HG03442 (cell line): ENCODE measurements around the gene PHKA1.
"Not testable (repeated sequence)": the region's sequence is repeated elsewhere in the genome, so short reads cannot be mapped to it uniquely, and the experiment has no call there.

Experiments used
- ATAC-seq: cut with Tn5 transposase; IDR thresholded peaks from one replicate; pipeline ENCODE4 v1.9.1; 2021; ENCODE audit warnings: mild to moderate bottlenecking, moderate library complexity; ENCODE audit not compliant: unreplicated experiment

Gene PHKA1

GRCh38 chrX:72573158-72573511 is 141.0 kb downstream of the PHKA1 start:
- peak; percentile 21 for ATAC-seq

GRCh38 chrX:72572248-72573157 is 141.6 kb downstream of the PHKA1 start, which contains the start of gene HDAC8:
Gene HDAC8, minus strand, starts transcription at chrX:72572843. Its CDS starts 82 bp downstream, at chrX:72572761.
- ATAC-seq: peak; percentile 97

GRCh38 chrX:72569786-72570185 is 144.3 kb downstream of the PHKA1 start:
- ATAC-seq: no peak

- ATAC-seq: no peak
These were observed 145.6 kb downstream of the PHKA1 start for GRCh38 chrX:72568406-72569092.

GRCh38 chrX:72566448-72566847 is 147.7 kb downstream of the PHKA1 start:
- ATAC-seq: no peak

- ATAC-seq: not testable (repeated sequence)
These were observed 154.5 kb downstream of the PHKA1 start for GRCh38 chrX:72559655-72560054.

GRCh38 chrX:72554448-72555140 is 159.5 kb downstream of the PHKA1 start:
- ATAC-seq: no peak

- ATAC-seq: not testable (repeated sequence)
These were observed 161.7 kb downstream of the PHKA1 start for GRCh38 chrX:72552443-72552842.

GRCh38 chrX:72545990-72546389 is 168.1 kb downstream of the PHKA1 start:
- no peak for ATAC-seq

GRCh38 chrX:72540318-72540717 is 173.8 kb downstream of the PHKA1 start:
- ATAC-seq: no peak

- no peak for ATAC-seq
These were observed 174.3 kb downstream of the PHKA1 start for GRCh38 chrX:72539822-72540221.

- no peak for ATAC-seq
These were observed 177.6 kb downstream of the PHKA1 start for GRCh38 chrX:72536542-72536941.

GRCh38 chrX:72532366-72532765 is 181.7 kb downstream of the PHKA1 start:
- ATAC-seq: no peak
